Posterior vena cava (tissue), 2 donors: ENCODE data around the gene TRAPPC3L. TPM values are rescaled to one million over a fixed set of nuclear protein-coding genes. Genes with fewer than 3 reads are reported as not detected.

Experiments used
- DNase-seq: peaks from one replicate; pipeline ENCODE4 v3.0.0-alpha.2; 2020; ENCODE audit warnings: low spot score
- intact Hi-C, 2 donors: fragments of 100-400 bp; cut with DNase I; formaldehyde crosslinking; loops; one replicate each; pipeline versions ENCODE4 v1.14.1 to v1.14.2; 2022 to 2023
- total RNA-seq, 2 donors: library from RNA; stranded (reverse); fragmentation: NEBNext Ultra II Directional; extraction: Animal tissue kit (Norgen Biotek cat#: 25700); gene quantifications; one replicate each; pipeline ENCODE4 v1.2.1, GENCODE V29; 2021
- donor health status: DM: yes; HTN: yes; CAD: no.
- donor health status: DM: yes; HTN: yes; CAD: no.

The TRAPPC3L gene
- total RNA-seq, 2 donors from 2014 or later: 0.33 TPM; not detected in 1

GRCh38 chr6:116450185-116450710 lies 95.2 kb downstream of the TRAPPC3L start:
- intact Hi-C loops: no loop called here
- DNase-seq: no peak

GRCh38 chr6:116449565-116449964 lies 95.9 kb downstream of the TRAPPC3L start:
- intact Hi-C loops: no loop called here

GRCh38 chr6:116447496-116448011 lies 97.9 kb downstream of the TRAPPC3L start:
- intact Hi-C loops: no loop called here
- no peak for DNase-seq

More at GRCh38 chr6:116449565-116449964, 95.9 kb downstream of the TRAPPC3L start:
- no peak for DNase-seq

- intact Hi-C loops: no loop called here
- DNase-seq: no peak
Observed at GRCh38 chr6:116447052-116447451, 98.4 kb downstream of the TRAPPC3L start.

GRCh38 chr6:116446399-116446798 lies 99.1 kb downstream of the TRAPPC3L start:
- intact Hi-C loops: no loop called here
- DNase-seq: no peak

GRCh38 chr6:116445102-116445501 lies 100.4 kb downstream of the TRAPPC3L start:
- DNase-seq: no peak
- intact Hi-C loops: no loop called here

Other genes starting within 250 kb of the TRAPPC3L start
- gene DSE, start 174.7 kb downstream of the TRAPPC3L start, total RNA-seq: 10 to 100 TPM; 48.5 to 61.5 TPM
- gene CALHM6, start 84.3 kb downstream of the TRAPPC3L start, total RNA-seq: 1 to 10 TPM; 2.4 to 5.4 TPM
- gene CALHM5, start 34.0 kb downstream of the TRAPPC3L start, total RNA-seq: 1 to 10 TPM; 7.0 to 7.2 TPM
- not detected for gene CALHM4, start 8.1 kb upstream of the TRAPPC3L start, total RNA-seq
- gene RWDD1, start 25.8 kb upstream of the TRAPPC3L start, total RNA-seq: 10 to 100 TPM; 50.9 to 55.1 TPM
- under 1 TPM; 0.51 to 0.71 TPM for gene RSPH4A, start 70.8 kb upstream of the TRAPPC3L start, total RNA-seq
- gene ZUP1, start 123.1 kb upstream of the TRAPPC3L start, total RNA-seq: 10 to 100 TPM; 10.1 to 11.1 TPM
- 10 to 100 TPM; 18.3 to 23.7 TPM for gene KPNA5, start 135.5 kb upstream of the TRAPPC3L start, total RNA-seq
- gene FAM162B, start 220.0 kb upstream of the TRAPPC3L start, total RNA-seq: 1 to 10 TPM; 3.9 to 6.8 TPM